Cardiac atrium fibroblast (primary cell): ENCODE results near the gene SNAP23. TPM values are rescaled to one million over a fixed set of nuclear protein-coding genes. Genes with fewer than 3 reads are reported as not detected.

Experiments used
- total RNA-seq: library from RNA; depleted of rRNA; stranded (reverse); fragments of >200 nt; gene quantifications from 2 replicates; pipeline ENCODE4 v1.2.3, GENCODE V29; 2015

Gene SNAP23
- 84.2 and 97.8 TPM in 2 replicates for total RNA-seq

DNA sequence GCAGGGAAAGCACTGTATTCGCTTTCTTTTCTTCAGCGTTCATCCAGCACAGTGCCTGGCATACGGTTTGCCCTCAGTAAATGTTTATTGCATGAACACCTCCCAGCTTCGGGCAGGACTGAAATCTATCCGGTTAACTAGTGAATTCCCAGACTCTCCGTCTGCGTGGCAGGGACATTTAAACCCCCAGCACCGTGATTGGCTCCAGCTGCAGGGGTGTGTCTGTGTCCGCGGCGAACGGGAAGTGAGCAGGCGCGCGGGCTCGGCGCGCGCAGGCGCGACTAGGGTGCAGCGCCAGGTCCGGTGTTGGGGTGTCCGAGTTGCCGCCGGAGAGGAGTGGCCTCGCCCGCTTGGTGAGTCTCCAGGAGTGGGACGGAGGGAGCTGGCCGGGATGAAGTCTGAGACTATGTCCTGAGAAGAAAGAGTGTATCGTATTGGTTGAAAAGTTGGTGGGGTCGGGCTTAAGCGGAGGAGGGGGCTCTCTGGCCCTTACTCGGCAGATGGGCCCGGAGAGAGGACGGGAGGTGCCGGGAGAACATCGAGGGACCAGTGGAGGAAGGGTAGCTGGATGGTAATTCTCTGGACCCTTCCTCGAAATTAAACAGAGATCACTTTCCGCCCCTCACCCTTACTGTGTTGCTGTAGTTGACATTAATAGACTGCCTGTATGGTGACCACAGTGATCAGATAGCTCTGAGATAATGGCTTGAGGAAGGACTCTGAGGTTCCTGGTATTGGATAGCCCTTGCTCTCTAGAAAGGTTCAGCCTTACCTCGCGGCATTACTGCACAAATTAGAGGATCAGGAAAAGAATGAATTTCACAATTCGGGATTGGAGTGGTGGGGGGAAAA is at the start of gene SNAP23:
Gene SNAP23 (plus strand): TSS at position 274 of the 852 bp plus-strand sequence. CDS start 16,213 bp downstream, outside the sequence.

GRCh38 chr15:42490671-42491538 is 4.5 kb upstream of the SNAP23 start, which contains the start of gene ZNF106:
TSS of gene ZNF106 (minus strand) at chr15:42491141. CDS start at chr15:42472289, 18,852 bp downstream.

GRCh38 chr15:42548249-42549031 is 53.0 kb downstream of the SNAP23 start, which contains the start of the genes HAUS2 and LRRC57:
TSS of gene HAUS2 (plus strand) at chr15:42548838. CDS start at chr15:42548873, 35 bp downstream.
TSS of gene LRRC57 (minus strand) at chr15:42548793. CDS start at chr15:42548434, 359 bp downstream.

GRCh38 chr15:42575188-42576039 is 80.0 kb downstream of the SNAP23 start, which contains the start of gene STARD9:
TSS of gene STARD9 (plus strand) at chr15:42575606. CDS start at chr15:42575716, 110 bp downstream.

Other genes with a start within 250 kb of the SNAP23 start
- 10.7 and 13.0 TPM in 2 replicates for gene GANC, start 222.4 kb upstream of the SNAP23 start, total RNA-seq
- gene TMEM87A, start 222.2 kb upstream of the SNAP23 start, total RNA-seq, result 25.8 and 32.4 TPM in 2 replicates
- gene CAPN3, start 136.1 kb upstream of the SNAP23 start, total RNA-seq, result 1.4 and 2.3 TPM in 2 replicates
- gene ZNF106, start 4.5 kb upstream of the SNAP23 start, total RNA-seq, result 24.2 and 42.6 TPM in 2 replicates
- 7.6 and 11.0 TPM in 2 replicates for gene LRRC57, start 53.2 kb downstream of the SNAP23 start, total RNA-seq
- 45.2 and 64.6 TPM in 2 replicates for gene HAUS2, start 53.2 kb downstream of the SNAP23 start, total RNA-seq
- 3.1 and 4.5 TPM in 2 replicates for gene STARD9, start 80.0 kb downstream of the SNAP23 start, total RNA-seq
- 7.8 and 8.1 TPM in 2 replicates for gene CDAN1, start 241.5 kb downstream of the SNAP23 start, total RNA-seq